Ishikawa (cell line): ENCODE data around the gene OPCML.

ENCODE experiments used
- CEBPB ChIP-seq: IDR thresholded peaks from 2 replicates; pipeline ENCODE4 v1.6.1; 2012
- CREB1 ChIP-seq: IDR thresholded peaks from 2 replicates; pipeline ENCODE4 v1.6.1; 2012; ENCODE audit warnings: low read depth
- EGR1 ChIP-seq: IDR thresholded peaks from 2 replicates; pipeline ENCODE4 v1.6.1; 2012
- EP300 ChIP-seq: IDR thresholded peaks from 2 replicates; pipeline ENCODE4 v1.6.1; 2012; ENCODE audit warnings: borderline replicate concordance
- FOXM1 ChIP-seq: IDR thresholded peaks from 2 replicates; pipeline ENCODE4 v1.6.1; 2012; ENCODE audit warnings: low read depth, borderline replicate concordance
- NFIC ChIP-seq: IDR thresholded peaks from 2 replicates; pipeline ENCODE4 v1.6.1; 2012
- RAD21 ChIP-seq: IDR thresholded peaks from 2 replicates; pipeline ENCODE4 v1.6.1; 2012; ENCODE audit warnings: low read depth
- TAF1 ChIP-seq: IDR thresholded peaks from 2 replicates; pipeline ENCODE4 v1.6.1; 2012; ENCODE audit warnings: low read depth, mild to moderate bottlenecking
- TCF12 ChIP-seq: IDR thresholded peaks from 2 replicates; pipeline ENCODE4 v1.6.1; 2012; ENCODE audit warnings: low read depth
- TEAD4 ChIP-seq: IDR thresholded peaks from 2 replicates; pipeline ENCODE4 v1.6.1; 2012
- YY1 ChIP-seq: IDR thresholded peaks from 2 replicates; pipeline ENCODE4 v1.6.1; 2012; ENCODE audit warnings: low read depth
- ZBTB7A ChIP-seq: IDR thresholded peaks from 2 replicates; pipeline ENCODE4 v1.6.1; 2012; ENCODE audit warnings: low read depth
- TF ChIP-seq, protein P1 (sequence below): IDR thresholded peaks from 2 replicates; pipeline ENCODE4 v1.6.1; 2012; ENCODE audit warnings: low read depth, mild to moderate bottlenecking
- TF ChIP-seq, protein P2 (sequence below): IDR thresholded peaks from 2 replicates; pipeline ENCODE4 v1.6.1; 2012
- TF ChIP-seq, protein P3 (sequence below): IDR thresholded peaks from 2 replicates; pipeline ENCODE4 v1.6.1; 2012

OPCML gene

DNA sequence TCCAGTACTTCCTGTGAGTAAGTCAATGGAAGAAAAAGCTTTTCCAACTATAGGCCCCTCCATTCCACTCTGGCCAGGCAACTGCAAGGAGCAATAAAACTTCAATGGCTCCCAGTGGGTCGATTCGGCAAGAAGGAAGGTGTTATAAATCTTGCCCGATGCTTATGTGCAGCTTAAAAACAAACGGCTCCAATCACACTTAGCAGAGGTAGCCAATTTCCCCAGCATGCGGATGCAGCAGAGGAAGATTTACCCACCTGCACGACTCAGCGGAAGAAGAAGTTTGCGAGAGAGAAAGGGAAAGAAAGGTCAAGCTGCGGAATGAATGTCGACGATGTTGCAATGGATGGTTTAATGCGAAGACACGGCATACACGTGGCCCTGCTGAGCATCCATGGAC, 141.5 kb downstream of the OPCML start:
- TF ChIP-seq, protein P1, sequence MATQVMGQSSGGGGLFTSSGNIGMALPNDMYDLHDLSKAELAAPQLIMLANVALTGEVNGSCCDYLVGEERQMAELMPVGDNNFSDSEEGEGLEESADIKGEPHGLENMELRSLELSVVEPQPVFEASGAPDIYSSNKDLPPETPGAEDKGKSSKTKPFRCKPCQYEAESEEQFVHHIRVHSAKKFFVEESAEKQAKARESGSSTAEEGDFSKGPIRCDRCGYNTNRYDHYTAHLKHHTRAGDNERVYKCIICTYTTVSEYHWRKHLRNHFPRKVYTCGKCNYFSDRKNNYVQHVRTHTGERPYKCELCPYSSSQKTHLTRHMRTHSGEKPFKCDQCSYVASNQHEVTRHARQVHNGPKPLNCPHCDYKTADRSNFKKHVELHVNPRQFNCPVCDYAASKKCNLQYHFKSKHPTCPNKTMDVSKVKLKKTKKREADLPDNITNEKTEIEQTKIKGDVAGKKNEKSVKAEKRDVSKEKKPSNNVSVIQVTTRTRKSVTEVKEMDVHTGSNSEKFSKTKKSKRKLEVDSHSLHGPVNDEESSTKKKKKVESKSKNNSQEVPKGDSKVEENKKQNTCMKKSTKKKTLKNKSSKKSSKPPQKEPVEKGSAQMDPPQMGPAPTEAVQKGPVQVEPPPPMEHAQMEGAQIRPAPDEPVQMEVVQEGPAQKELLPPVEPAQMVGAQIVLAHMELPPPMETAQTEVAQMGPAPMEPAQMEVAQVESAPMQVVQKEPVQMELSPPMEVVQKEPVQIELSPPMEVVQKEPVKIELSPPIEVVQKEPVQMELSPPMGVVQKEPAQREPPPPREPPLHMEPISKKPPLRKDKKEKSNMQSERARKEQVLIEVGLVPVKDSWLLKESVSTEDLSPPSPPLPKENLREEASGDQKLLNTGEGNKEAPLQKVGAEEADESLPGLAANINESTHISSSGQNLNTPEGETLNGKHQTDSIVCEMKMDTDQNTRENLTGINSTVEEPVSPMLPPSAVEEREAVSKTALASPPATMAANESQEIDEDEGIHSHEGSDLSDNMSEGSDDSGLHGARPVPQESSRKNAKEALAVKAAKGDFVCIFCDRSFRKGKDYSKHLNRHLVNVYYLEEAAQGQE, result no peak
- no peak for TF ChIP-seq CEBPB
- no peak for TF ChIP-seq FOXM1
- TF ChIP-seq, protein P2, sequence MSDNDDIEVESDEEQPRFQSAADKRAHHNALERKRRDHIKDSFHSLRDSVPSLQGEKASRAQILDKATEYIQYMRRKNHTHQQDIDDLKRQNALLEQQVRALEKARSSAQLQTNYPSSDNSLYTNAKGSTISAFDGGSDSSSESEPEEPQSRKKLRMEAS, result no peak
- no peak for TF ChIP-seq NFIC
- TF ChIP-seq TCF12, result no peak
- TF ChIP-seq CREB1, result no peak
- TF ChIP-seq TAF1, result no peak
- TF ChIP-seq ZBTB7A, result no peak
- TF ChIP-seq YY1, result no peak
- no peak for TF ChIP-seq RAD21
- TF ChIP-seq EGR1, result no peak
- TF ChIP-seq, protein P3, sequence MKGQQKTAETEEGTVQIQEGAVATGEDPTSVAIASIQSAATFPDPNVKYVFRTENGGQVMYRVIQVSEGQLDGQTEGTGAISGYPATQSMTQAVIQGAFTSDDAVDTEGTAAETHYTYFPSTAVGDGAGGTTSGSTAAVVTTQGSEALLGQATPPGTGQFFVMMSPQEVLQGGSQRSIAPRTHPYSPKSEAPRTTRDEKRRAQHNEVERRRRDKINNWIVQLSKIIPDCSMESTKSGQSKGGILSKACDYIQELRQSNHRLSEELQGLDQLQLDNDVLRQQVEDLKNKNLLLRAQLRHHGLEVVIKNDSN, result no peak

DNA sequence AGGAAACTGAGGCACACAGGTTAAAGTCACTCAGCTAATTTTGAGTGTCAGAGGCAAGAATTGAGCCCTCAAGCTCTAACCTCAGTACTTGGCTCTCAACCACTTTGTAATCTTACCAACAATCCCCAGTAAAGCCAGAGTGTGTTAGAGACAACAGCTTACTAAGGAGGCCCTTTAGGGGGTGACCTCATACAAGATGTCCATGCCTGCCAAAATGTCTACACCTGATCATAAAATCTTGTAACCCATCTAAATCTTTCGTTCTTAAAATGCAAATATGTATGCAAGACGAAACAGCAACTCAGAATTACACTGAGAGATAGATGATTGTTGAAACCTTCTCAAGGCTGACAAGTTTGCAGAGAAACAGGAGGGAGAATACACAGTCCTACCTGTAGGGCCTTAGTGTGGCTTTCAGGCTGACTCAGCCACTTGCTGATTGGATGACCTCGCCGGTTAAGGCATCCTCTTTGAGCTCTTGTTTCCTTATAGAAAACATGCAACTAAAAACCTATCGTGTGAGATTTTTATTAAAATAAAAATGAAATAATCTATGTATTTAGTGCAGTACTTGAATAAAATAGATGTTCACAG, 143.2 kb downstream of the OPCML start:
- no peak for TF ChIP-seq TCF12
- TF ChIP-seq CREB1, result no peak
- no peak for TF ChIP-seq NFIC
- no peak for TF ChIP-seq EP300
- TF ChIP-seq TEAD4, result no peak
- no peak for TF ChIP-seq ZBTB7A
- TF ChIP-seq, protein P3, result no peak
- no peak for TF ChIP-seq TAF1
- TF ChIP-seq CEBPB, result no peak
- TF ChIP-seq, protein P2, result no peak
- no peak for TF ChIP-seq FOXM1
- TF ChIP-seq YY1, result no peak
- no peak for TF ChIP-seq EGR1
- TF ChIP-seq, protein P1, result no peak
- TF ChIP-seq RAD21, result no peak

DNA sequence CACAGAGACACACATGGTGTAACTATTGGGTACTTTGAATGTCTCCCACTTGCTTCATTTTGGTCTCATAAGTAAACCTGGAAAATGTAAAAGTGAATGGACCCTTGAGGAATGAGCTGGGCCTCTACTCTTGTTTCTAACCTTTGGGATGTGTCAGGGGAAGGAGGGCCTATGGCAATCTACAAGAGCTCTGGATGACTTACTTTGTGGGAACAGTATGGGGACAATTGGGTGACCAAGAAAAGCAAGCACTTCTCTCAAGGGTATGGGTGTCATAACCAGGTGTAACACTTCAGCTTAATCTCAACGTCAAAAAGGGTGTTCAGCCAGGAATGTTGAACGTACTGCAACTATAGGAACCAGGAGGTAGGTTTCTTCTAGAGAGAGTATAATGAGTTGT, 144.0 kb downstream of the OPCML start:
- TF ChIP-seq ZBTB7A (no peak), EP300 (no peak), RAD21 (no peak), EGR1 (no peak), CREB1 (no peak), TCF12 (no peak)

DNA sequence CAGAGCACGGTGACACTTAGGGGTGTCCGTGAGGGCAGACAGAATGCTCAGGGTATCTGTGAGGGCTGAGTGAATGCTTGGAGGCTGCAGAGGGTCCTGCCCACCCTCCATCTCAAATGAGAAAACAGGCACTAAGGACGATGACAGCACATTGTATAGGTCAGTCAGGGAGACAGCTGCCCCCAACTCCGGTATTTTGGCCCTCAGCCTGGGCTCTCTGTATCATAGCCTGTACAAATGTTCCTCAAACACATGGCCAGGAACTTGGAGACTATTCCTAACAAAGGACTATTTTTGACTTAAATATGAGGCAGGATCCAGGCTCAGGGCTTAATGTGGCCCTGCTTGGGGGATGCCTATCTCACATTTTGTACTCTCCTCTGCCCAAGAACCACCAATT, 145.4 kb downstream of the OPCML start:
- TF ChIP-seq RAD21, result no peak
- TF ChIP-seq TEAD4, result no peak
- TF ChIP-seq, protein P1, result no peak
- no peak for TF ChIP-seq TCF12
- TF ChIP-seq, protein P2, result no peak
- no peak for TF ChIP-seq EGR1
- TF ChIP-seq, protein P3, result no peak
- no peak for TF ChIP-seq FOXM1
- TF ChIP-seq YY1, result no peak
- no peak for TF ChIP-seq CREB1
